ENCODE data around the gene FAM184A.

DNA sequence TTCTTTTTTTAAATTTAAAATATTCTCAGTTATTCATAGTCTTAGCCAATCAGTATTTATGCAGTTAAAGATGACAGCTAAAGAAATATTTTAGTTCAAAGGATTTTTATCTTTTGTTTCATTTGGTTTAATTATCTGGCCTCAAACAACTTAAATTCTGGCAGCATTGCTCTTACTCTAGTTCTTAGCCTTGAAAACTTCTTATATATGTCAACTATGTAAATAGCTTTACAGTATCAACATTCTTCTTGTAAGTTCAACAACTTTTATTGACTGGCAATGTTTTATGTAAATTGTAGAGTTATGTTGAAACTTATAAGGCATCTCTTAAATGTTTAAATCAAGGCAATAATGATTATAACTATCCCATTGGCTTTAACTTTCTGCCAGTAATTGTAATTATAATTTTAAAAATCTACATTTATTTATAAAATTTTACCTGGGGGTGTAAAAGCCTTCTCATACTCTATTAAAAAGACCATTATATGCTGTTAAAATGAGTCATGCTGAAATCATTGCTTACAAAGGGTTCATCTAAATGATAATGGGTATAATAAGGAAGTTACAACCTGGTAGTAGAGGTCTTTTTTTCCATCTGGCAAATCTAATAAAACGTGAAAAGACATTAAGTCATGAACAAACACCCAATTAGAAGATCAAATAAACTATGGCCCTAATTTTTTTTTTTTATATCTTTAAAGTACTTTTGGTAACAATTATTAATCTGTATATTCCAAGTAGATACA is 45.8 kb upstream of the FAM184A start:
- no peak for TF ChIP-seq THAP11 (CRISPR knock-in tag; IDR thresholded peaks at IDR 0.05)
- TF ChIP-seq ZNF670 (CRISPR knock-in tag; IDR thresholded peaks at IDR 0.05; ENCODE audit: borderline replicate concordance), result no peak
- no peak for TF ChIP-seq NR2C2 (CRISPR knock-in tag; IDR thresholded peaks at IDR 0.05; ENCODE audit: borderline replicate concordance)
- TF ChIP-seq KLF15 (CRISPR knock-in tag; IDR thresholded peaks at IDR 0.05; ENCODE audit: borderline replicate concordance), result no peak
- TF ChIP-seq ZC3H4 (CRISPR knock-in tag; IDR thresholded peaks at IDR 0.05; ENCODE audit: borderline replicate concordance), result no peak
- no peak for TF ChIP-seq CHCHD3 (CRISPR knock-in tag; IDR thresholded peaks at IDR 0.05)
- TF ChIP-seq ZNF713 (CRISPR knock-in tag; IDR thresholded peaks at IDR 0.05), result no peak
- no peak for TF ChIP-seq HNF1A (IDR thresholded peaks at IDR 0.05; ENCODE audit: low read depth)
- no peak for TF ChIP-seq HNF1A (CRISPR knock-in tag; IDR thresholded peaks at IDR 0.05; ENCODE audit: borderline replicate concordance)
- no peak for TF ChIP-seq ZNF570 (CRISPR knock-in tag; IDR thresholded peaks at IDR 0.05; ENCODE audit: borderline replicate concordance)
